Measurements from ENCODE around the gene BIN1.

GRCh38 chr2:127100251-127101047 is 6.5 kb downstream of the BIN1 start:
- TF ChIP-seq CTCF (IDR thresholded peaks at IDR 0.05), result no peak
- TF ChIP-seq EP300 (IDR thresholded peaks at IDR 0.05), result no peak
